ENCODE results near the gene TIMM23B.
"Not testable (repeated sequence)": the region's sequence is repeated elsewhere in the genome, so short reads cannot be mapped to it uniquely, and the experiment has no call there.

The TIMM23B gene
- total RNA-seq = 3.1 to 3.2 reads per million in 2 donors

- DNase-seq = peak; percentile 66 to 88 (median 75)
Observed at GRCh38 chr10:49941447-49942338, at the start of gene TIMM23B, which contains the start of gene PARG. TSS of gene TIMM23B (plus strand) at chr10:49942053. CDS start at chr10:49942195, 142 bp downstream. TSS of gene PARG (minus strand) at chr10:49942027. CDS start at chr10:49941725, 302 bp downstream.

- not testable (repeated sequence) for DNase-seq
Observed at GRCh38 chr10:49899999-49900398, 41.9 kb upstream of the TIMM23B start.

GRCh38 chr10:49900406-49900805 is 41.4 kb upstream of the TIMM23B start:
- not testable (repeated sequence) for DNase-seq

GRCh38 chr10:49903829-49904228 is 38.0 kb upstream of the TIMM23B start:
- DNase-seq = not testable (repeated sequence)

- not testable (repeated sequence) for DNase-seq
Observed at GRCh38 chr10:49908290-49909080, 33.4 kb upstream of the TIMM23B start.

- DNase-seq = not testable (repeated sequence)
Observed at GRCh38 chr10:49910295-49910694, 31.6 kb upstream of the TIMM23B start.

- not testable (repeated sequence) for DNase-seq
Observed at GRCh38 chr10:49916451-49916850, 25.4 kb upstream of the TIMM23B start.

GRCh38 chr10:49917927-49918326 is 23.9 kb upstream of the TIMM23B start:
- not testable (repeated sequence) for DNase-seq

- DNase-seq = not testable (repeated sequence)
Observed at GRCh38 chr10:49922041-49922440, 19.8 kb upstream of the TIMM23B start.

- not testable (repeated sequence) for DNase-seq
Observed at GRCh38 chr10:49923572-49923971, 18.3 kb upstream of the TIMM23B start.

- not testable (repeated sequence) for DNase-seq
Observed at GRCh38 chr10:49931276-49931675, 10.6 kb upstream of the TIMM23B start.

GRCh38 chr10:49931959-49932728 is 9.7 kb upstream of the TIMM23B start:
- DNase-seq = not testable (repeated sequence)

GRCh38 chr10:49942339-49942705 is 469 bp downstream of the TIMM23B start:
- peak in 1 of 5 experiments; percentile 0 for DNase-seq

GRCh38 chr10:49943607-49944006 is 1.8 kb downstream of the TIMM23B start:
- DNase-seq = not testable (repeated sequence)

- not testable (repeated sequence) for DNase-seq
Observed at GRCh38 chr10:49948142-49948541, 6.3 kb downstream of the TIMM23B start.

GRCh38 chr10:49948737-49949136 is 6.9 kb downstream of the TIMM23B start:
- not testable (repeated sequence) for DNase-seq

GRCh38 chr10:49952006-49952405 is 10.2 kb downstream of the TIMM23B start:
- not testable (repeated sequence) for DNase-seq

GRCh38 chr10:49953122-49953521 is 11.3 kb downstream of the TIMM23B start:
- DNase-seq = not testable (repeated sequence)

GRCh38 chr10:49970331-49970857 is 28.5 kb downstream of the TIMM23B start:
- not testable (repeated sequence) for DNase-seq

GRCh38 chr10:49971466-49971865 is 29.6 kb downstream of the TIMM23B start:
- DNase-seq = not testable (repeated sequence)

- not testable (repeated sequence) for DNase-seq
Observed at GRCh38 chr10:49972094-49972493, 30.2 kb downstream of the TIMM23B start.

GRCh38 chr10:49977756-49978155 is 35.9 kb downstream of the TIMM23B start:
- DNase-seq = not testable (repeated sequence)

Measured in T-helper 2 cell (primary cell).